ENCODE results near the gene RALGPS1.

DNA sequence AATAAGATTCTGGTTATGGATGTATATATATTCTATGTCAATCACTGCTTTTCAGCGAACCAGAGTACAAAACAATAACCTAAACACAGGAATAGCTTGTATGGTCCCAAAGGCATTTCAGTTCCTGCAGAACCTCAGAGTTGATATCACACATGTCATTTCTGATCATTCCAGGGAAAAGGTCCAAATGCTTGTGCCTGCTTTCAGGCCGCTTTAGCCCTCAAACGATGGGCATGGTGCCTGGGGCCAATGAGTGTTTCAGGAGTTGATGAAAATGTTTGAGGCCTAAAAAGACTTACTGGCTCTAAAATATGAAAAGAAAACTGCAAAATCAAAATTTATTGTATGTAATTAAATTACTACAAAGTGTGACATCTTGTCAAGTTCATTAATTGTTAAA lies 185.1 kb downstream of the RALGPS1 start:
- TF ChIP-seq, protein P1, sequence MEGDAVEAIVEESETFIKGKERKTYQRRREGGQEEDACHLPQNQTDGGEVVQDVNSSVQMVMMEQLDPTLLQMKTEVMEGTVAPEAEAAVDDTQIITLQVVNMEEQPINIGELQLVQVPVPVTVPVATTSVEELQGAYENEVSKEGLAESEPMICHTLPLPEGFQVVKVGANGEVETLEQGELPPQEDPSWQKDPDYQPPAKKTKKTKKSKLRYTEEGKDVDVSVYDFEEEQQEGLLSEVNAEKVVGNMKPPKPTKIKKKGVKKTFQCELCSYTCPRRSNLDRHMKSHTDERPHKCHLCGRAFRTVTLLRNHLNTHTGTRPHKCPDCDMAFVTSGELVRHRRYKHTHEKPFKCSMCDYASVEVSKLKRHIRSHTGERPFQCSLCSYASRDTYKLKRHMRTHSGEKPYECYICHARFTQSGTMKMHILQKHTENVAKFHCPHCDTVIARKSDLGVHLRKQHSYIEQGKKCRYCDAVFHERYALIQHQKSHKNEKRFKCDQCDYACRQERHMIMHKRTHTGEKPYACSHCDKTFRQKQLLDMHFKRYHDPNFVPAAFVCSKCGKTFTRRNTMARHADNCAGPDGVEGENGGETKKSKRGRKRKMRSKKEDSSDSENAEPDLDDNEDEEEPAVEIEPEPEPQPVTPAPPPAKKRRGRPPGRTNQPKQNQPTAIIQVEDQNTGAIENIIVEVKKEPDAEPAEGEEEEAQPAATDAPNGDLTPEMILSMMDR (IDR thresholded peaks at IDR 0.05) = no peak
- no peak for TF ChIP-seq POLR2A (IDR thresholded peaks at IDR 0.05)
